GM18511 (cell line): Measurements from ENCODE around the gene TRIM49C.
"Not testable (repeated sequence)": the region's sequence is repeated elsewhere in the genome, so short reads cannot be mapped to it uniquely, and the experiment has no call there.

ENCODE experiments used
- ATAC-seq: cut with Tn5 transposase; IDR thresholded peaks from one replicate; pipeline ENCODE4 v1.9.1; 2021; ENCODE audit warnings: mild to moderate bottlenecking, moderate library complexity; ENCODE audit not compliant: unreplicated experiment

The TRIM49C gene

GRCh38 chr11:90030806-90031205, at the start of gene TRIM49C:
TSS of gene TRIM49C (plus strand) at chr11:90031106. CDS start at chr11:90035212, 4,106 bp downstream.
- ATAC-seq, result not testable (repeated sequence)

GRCh38 chr11:90024184-90024583, 6.7 kb upstream of the TRIM49C start:
- not testable (repeated sequence) for ATAC-seq

- not testable (repeated sequence) for ATAC-seq
Measured at GRCh38 chr11:90051591-90052209, 20.8 kb downstream of the TRIM49C start.

- ATAC-seq, result not testable (repeated sequence)
Measured at GRCh38 chr11:90052311-90052710, 21.4 kb downstream of the TRIM49C start.

GRCh38 chr11:90053545-90053944, 22.6 kb downstream of the TRIM49C start:
- not testable (repeated sequence) for ATAC-seq

GRCh38 chr11:90085650-90086049, 54.7 kb downstream of the TRIM49C start, which contains the start of gene UBTFL1:
TSS of gene UBTFL1 (plus strand) at chr11:90085950. CDS start at chr11:90085950, 0 bp downstream.
- not testable (repeated sequence) for ATAC-seq

- not testable (repeated sequence) for ATAC-seq
Measured at GRCh38 chr11:90088731-90089130, 57.8 kb downstream of the TRIM49C start.
